Memory B cell (primary cell): ENCODE measurements around the gene MEIOSIN.

Experiments
- ATAC-seq: fragments of 150-1000 bp; cut with Tn5 transposase; 2 replicates; pipeline ENCODE4 v1.10.0; 2021; ENCODE audit warnings: low read depth, mild to moderate bottlenecking, moderate library complexity
- DNase-seq, 2 donors: peaks; one replicate each; pipeline ENCODE4 v3.0.0; 2022; ENCODE audit warnings: low spot score in 2 of 2
- H3K27ac Mint-ChIP-seq: one replicate; pipeline ENCODE4 v1.8.0; 2022; ENCODE audit warnings: mild to moderate bottlenecking, moderate library complexity, mixed read lengths
- H3K27me3 Mint-ChIP-seq: one replicate; pipeline ENCODE4 v1.8.0; 2022; ENCODE audit warnings: mixed read lengths
- H3K36me3 Mint-ChIP-seq: one replicate; pipeline ENCODE4 v1.8.0; 2022; ENCODE audit warnings: mild to moderate bottlenecking, mixed read lengths
- H3K4me1 Mint-ChIP-seq: one replicate; pipeline ENCODE4 v1.8.0; 2022; ENCODE audit warnings: mixed read lengths
- H3K4me3 Mint-ChIP-seq: one replicate; pipeline ENCODE4 v1.8.0; 2022; ENCODE audit warnings: mild to moderate bottlenecking, moderate library complexity, mixed read lengths
- H3K9me3 Mint-ChIP-seq: one replicate; pipeline ENCODE4 v1.8.0; 2022; ENCODE audit warnings: mixed read lengths

MEIOSIN gene

GRCh38 chr19:45804140-45804958, 71.1 kb downstream of the MEIOSIN start:
- DNase-seq: no peak
- Mint-ChIP-seq H3K4me3 (no peak overlapping the region), H3K27me3 (peaks cover 8% of the 10 kb centered on the region), H3K4me1 (peaks cover 5% of the 10 kb centered on the region), H3K36me3 (no peaks in the 10 kb centered on the region), H3K9me3 (no peaks in the 10 kb centered on the region), H3K27ac (no peak overlapping the region)
- ATAC-seq: no peak

- no peak for ATAC-seq
- DNase-seq: no peak
- no peak overlapping the region for H3K4me3 Mint-ChIP-seq
- H3K27ac Mint-ChIP-seq: no peak overlapping the region
- H3K36me3 Mint-ChIP-seq: no peaks in the 10 kb centered on the region
- H3K9me3 Mint-ChIP-seq: no peaks in the 10 kb centered on the region
- peaks cover 8% of the 10 kb centered on the region for H3K27me3 Mint-ChIP-seq
- peaks cover 5% of the 10 kb centered on the region for H3K4me1 Mint-ChIP-seq
Measured at GRCh38 chr19:45804959-45805230, 71.7 kb downstream of the MEIOSIN start.

GRCh38 chr19:45805719-45806118, 72.5 kb downstream of the MEIOSIN start:
- no peaks in the 10 kb centered on the region for H3K9me3 Mint-ChIP-seq
- H3K4me3 Mint-ChIP-seq: no peak overlapping the region
- H3K27me3 Mint-ChIP-seq: peaks cover 10% of the 10 kb centered on the region
- H3K27ac Mint-ChIP-seq: no peak overlapping the region
- H3K36me3 Mint-ChIP-seq: no peaks in the 10 kb centered on the region
- DNase-seq: no peak
- ATAC-seq: no peak
- H3K4me1 Mint-ChIP-seq: peaks cover 5% of the 10 kb centered on the region

- H3K9me3 Mint-ChIP-seq: no peaks in the 10 kb centered on the region
- DNase-seq (no peak), ATAC-seq (no peak)
- H3K27me3 Mint-ChIP-seq: peaks cover 6% of the 10 kb centered on the region
- no peaks in the 10 kb centered on the region for H3K36me3 Mint-ChIP-seq
- no peak overlapping the region for H3K27ac Mint-ChIP-seq
- H3K4me3 Mint-ChIP-seq: no peak overlapping the region
- H3K4me1 Mint-ChIP-seq: peaks cover 5% of the 10 kb centered on the region
Measured at GRCh38 chr19:45809643-45810159, 76.5 kb downstream of the MEIOSIN start.

GRCh38 chr19:45812297-45812696, 79.1 kb downstream of the MEIOSIN start:
- H3K27ac Mint-ChIP-seq: no peak overlapping the region
- peaks cover 4% of the 10 kb centered on the region for H3K27me3 Mint-ChIP-seq
- no peak for DNase-seq
- peaks cover 3% of the 10 kb centered on the region for H3K4me1 Mint-ChIP-seq
- ATAC-seq: no peak
- H3K36me3 Mint-ChIP-seq: no peaks in the 10 kb centered on the region
- no peaks in the 10 kb centered on the region for H3K9me3 Mint-ChIP-seq
- no peak overlapping the region for H3K4me3 Mint-ChIP-seq
